HL-60 (cell line): Measurements from ENCODE around the gene RIC8B.
A peak's percentile ranks its signal among the peaks of the same experiment; 100 is the strongest.

Experiments
- DNase-seq, 2 experiments: peaks; one replicate each; pipeline ENCODE4 v3.0.0-alpha.2; 2010 to 2020; ENCODE audit warnings: low read depth in 1 of 2, low spot score in 1 of 2
- H3K27ac ChIP-seq: fragments of 250-450 bp; sonication (Bioruptor Pico); replicated peaks from 2 replicates; pipeline ENCODE4 v1.5.1; 2020; ENCODE audit warnings: mild to moderate bottlenecking, moderate library complexity
- H3K27me3 ChIP-seq: fragments of 250-450 bp; sonication (Bioruptor Pico); 2 replicates; pipeline ENCODE4 v1.5.1; 2021; ENCODE audit warnings: mild to moderate bottlenecking, moderate library complexity; ENCODE audit not compliant: insufficient read depth, poor library complexity, severe bottlenecking
- H3K4me3 ChIP-seq: replicated peaks from 2 replicates; pipeline ENCODE4 v1.5.1; 2011; ENCODE audit warnings: mild to moderate bottlenecking, control low read depth, low read length; ENCODE audit not compliant: insufficient read depth
- CTCF ChIP-seq: IDR thresholded peaks from one replicate; pipeline ENCODE4 v1.5.1; 2011; ENCODE audit warnings: low read length, control low read depth, inconsistent platforms; ENCODE audit not compliant: insufficient read depth
- GABPA ChIP-seq: IDR thresholded peaks from 2 replicates; pipeline ENCODE4 v1.6.1; 2012; ENCODE audit warnings: low read depth
- POLR2AphosphoS5 ChIP-seq: IDR thresholded peaks from 2 replicates; pipeline ENCODE4 v1.6.1; 2012; ENCODE audit warnings: low read depth
- REST ChIP-seq: IDR thresholded peaks from 2 replicates; pipeline ENCODE4 v1.6.1; 2012; ENCODE audit warnings: low read depth; ENCODE audit not compliant: insufficient replicate concordance
- SPI1 ChIP-seq: IDR thresholded peaks from 2 replicates; pipeline ENCODE4 v1.6.1; 2012; ENCODE audit warnings: low read depth, mild to moderate bottlenecking, borderline replicate concordance

The RIC8B gene

GRCh38 chr12:106841510-106842302 lies 67.2 kb downstream of the RIC8B start:
- H3K4me3 ChIP-seq: no peak overlapping the region
- no peaks in the 10 kb centered on the region for H3K27me3 ChIP-seq
- no peak overlapping the region for H3K27ac ChIP-seq
- TF ChIP-seq SPI1 (no peak), POLR2AphosphoS5 (no peak), CTCF (no peak), REST (no peak), GABPA (no peak)
- peak in 1 of 2 experiments; percentile 20 for DNase-seq

- TF ChIP-seq POLR2AphosphoS5 (no peak), REST (no peak), SPI1 (no peak), GABPA (no peak), CTCF (no peak)
- H3K27me3 ChIP-seq: no peaks in the 10 kb centered on the region
- DNase-seq: no peak
- no peak overlapping the region for H3K27ac ChIP-seq
- H3K4me3 ChIP-seq: no peak overlapping the region
These were observed 71.4 kb downstream of the RIC8B start for GRCh38 chr12:106845902-106846301.

GRCh38 chr12:106847861-106848260 lies 73.4 kb downstream of the RIC8B start:
- Histone ChIP-seq H3K4me3 (no peak overlapping the region), H3K27ac (no peak overlapping the region), H3K27me3 (no peaks in the 10 kb centered on the region)
- TF ChIP-seq SPI1 (no peak), CTCF (no peak), POLR2AphosphoS5 (no peak), REST (no peak), GABPA (no peak)
- DNase-seq: no peak
